ENCODE results near the gene WAC.

DNA sequence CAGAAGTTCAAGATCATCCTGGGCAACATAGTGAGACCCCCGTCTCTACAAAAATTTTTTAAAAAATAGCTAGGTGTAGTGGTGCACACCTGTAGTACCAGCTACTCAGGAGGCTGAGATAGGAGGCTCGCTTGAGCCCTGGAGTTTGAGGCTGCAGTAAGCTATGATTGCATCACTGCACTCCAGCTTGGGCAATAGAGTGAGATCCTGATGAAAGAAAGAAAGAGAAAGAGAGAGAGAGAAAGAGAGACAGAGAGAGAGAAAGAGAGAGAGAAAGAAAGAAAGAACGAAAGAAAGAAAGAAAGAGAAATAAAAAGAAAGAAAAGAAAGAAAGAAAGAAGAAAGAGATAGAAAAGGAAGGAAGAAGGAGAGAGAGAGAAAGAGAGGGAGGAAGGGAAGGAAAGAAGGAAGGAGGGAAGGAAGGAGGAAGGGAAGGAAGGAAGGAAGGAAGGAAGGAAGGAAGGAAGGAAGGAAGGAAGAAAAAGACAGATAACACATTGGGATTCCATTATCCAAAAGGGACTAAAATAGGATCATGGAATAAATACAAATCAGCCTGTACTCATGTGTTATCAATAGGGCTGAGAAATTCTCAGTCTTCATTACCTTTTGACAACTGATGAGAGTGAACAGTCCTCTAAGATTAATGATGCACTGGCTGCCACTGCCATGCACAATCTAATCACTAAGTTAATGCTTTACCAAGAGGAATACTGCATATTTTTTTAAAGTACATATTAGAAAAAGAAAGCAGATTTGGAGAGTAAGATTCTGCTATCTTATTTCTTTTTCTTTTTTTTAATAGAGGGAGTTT lies 35.4 kb upstream of the WAC start:
- no peak for TF ChIP-seq POLR2A (IDR thresholded peaks at IDR 0.05)
- TF ChIP-seq, protein P1, sequence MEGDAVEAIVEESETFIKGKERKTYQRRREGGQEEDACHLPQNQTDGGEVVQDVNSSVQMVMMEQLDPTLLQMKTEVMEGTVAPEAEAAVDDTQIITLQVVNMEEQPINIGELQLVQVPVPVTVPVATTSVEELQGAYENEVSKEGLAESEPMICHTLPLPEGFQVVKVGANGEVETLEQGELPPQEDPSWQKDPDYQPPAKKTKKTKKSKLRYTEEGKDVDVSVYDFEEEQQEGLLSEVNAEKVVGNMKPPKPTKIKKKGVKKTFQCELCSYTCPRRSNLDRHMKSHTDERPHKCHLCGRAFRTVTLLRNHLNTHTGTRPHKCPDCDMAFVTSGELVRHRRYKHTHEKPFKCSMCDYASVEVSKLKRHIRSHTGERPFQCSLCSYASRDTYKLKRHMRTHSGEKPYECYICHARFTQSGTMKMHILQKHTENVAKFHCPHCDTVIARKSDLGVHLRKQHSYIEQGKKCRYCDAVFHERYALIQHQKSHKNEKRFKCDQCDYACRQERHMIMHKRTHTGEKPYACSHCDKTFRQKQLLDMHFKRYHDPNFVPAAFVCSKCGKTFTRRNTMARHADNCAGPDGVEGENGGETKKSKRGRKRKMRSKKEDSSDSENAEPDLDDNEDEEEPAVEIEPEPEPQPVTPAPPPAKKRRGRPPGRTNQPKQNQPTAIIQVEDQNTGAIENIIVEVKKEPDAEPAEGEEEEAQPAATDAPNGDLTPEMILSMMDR (IDR thresholded peaks at IDR 0.05), result no peak
